Measurements from ENCODE around the gene SLC16A12.
"Not testable (repeated sequence)": the region's sequence is repeated elsewhere in the genome, so short reads cannot be mapped to it uniquely, and the experiment has no call there.

The SLC16A12 gene

GRCh38 chr10:89556600-89556999 lies 21.2 kb upstream of the SLC16A12 start:
- no peak for TF ChIP-seq ZNF274 (IDR thresholded peaks at IDR 0.05; ENCODE audit: low read depth, low read length)
- no peak overlapping the region for H3K4me3 ChIP-seq (ENCODE audit: low read length)

GRCh38 chr10:89555688-89556445 lies 20.5 kb upstream of the SLC16A12 start:
- no peak overlapping the region for H3K4me3 ChIP-seq (ENCODE audit: low read length)
- no peak for TF ChIP-seq ZNF274 (IDR thresholded peaks at IDR 0.05; ENCODE audit: low read depth, low read length)

GRCh38 chr10:89554433-89554832 lies 19.0 kb upstream of the SLC16A12 start:
- no peak overlapping the region for H3K4me3 ChIP-seq (ENCODE audit: low read length)
- no peak for TF ChIP-seq ZNF274 (IDR thresholded peaks at IDR 0.05; ENCODE audit: low read depth, low read length)

GRCh38 chr10:89553064-89553734 lies 17.8 kb upstream of the SLC16A12 start:
- no peak for TF ChIP-seq ZNF274 (IDR thresholded peaks at IDR 0.05; ENCODE audit: low read depth, low read length)
- H3K4me3 ChIP-seq (ENCODE audit: low read length) = no peak overlapping the region

GRCh38 chr10:89552213-89552612 lies 16.8 kb upstream of the SLC16A12 start:
- H3K4me3 ChIP-seq (ENCODE audit: low read length) = no peak overlapping the region
- TF ChIP-seq ZNF274 (IDR thresholded peaks at IDR 0.05; ENCODE audit: low read depth, low read length) = no peak

- no peak overlapping the region for H3K4me3 ChIP-seq (ENCODE audit: low read length)
- TF ChIP-seq ZNF274 (IDR thresholded peaks at IDR 0.05; ENCODE audit: low read depth, low read length) = no peak
Observed at GRCh38 chr10:89550509-89550908, 15.1 kb upstream of the SLC16A12 start.

GRCh38 chr10:89549510-89549909 lies 14.1 kb upstream of the SLC16A12 start:
- TF ChIP-seq ZNF274 (IDR thresholded peaks at IDR 0.05; ENCODE audit: low read depth, low read length) = no peak
- H3K4me3 ChIP-seq (ENCODE audit: low read length) = no peak overlapping the region

- TF ChIP-seq ZNF274 (IDR thresholded peaks at IDR 0.05; ENCODE audit: low read depth, low read length) = no peak
Observed at GRCh38 chr10:89548673-89549072, 13.3 kb upstream of the SLC16A12 start.

GRCh38 chr10:89547853-89548513 lies 12.6 kb upstream of the SLC16A12 start:
- no peak for TF ChIP-seq ZNF274 (IDR thresholded peaks at IDR 0.05; ENCODE audit: low read depth, low read length)
- no peak overlapping the region for H3K4me3 ChIP-seq (ENCODE audit: low read length)

More at GRCh38 chr10:89548673-89549072, 13.3 kb upstream of the SLC16A12 start:
- no peak overlapping the region for H3K4me3 ChIP-seq (ENCODE audit: low read length)

GRCh38 chr10:89546651-89547050 lies 11.3 kb upstream of the SLC16A12 start:
- H3K4me3 ChIP-seq (ENCODE audit: low read length) = not testable (repeated sequence)

- no peak for TF ChIP-seq ZNF274 (IDR thresholded peaks at IDR 0.05; ENCODE audit: low read depth, low read length)
- H3K4me3 ChIP-seq (ENCODE audit: low read length) = no peak overlapping the region
Observed at GRCh38 chr10:89543841-89544240, 8.4 kb upstream of the SLC16A12 start.

- no peak overlapping the region for H3K4me3 ChIP-seq (ENCODE audit: low read length)
- TF ChIP-seq ZNF274 (IDR thresholded peaks at IDR 0.05; ENCODE audit: low read depth, low read length) = no peak
Observed at GRCh38 chr10:89540420-89540949, 5.1 kb upstream of the SLC16A12 start.

- peak overlapping the region; percentile 24; the same call in 1 of the 2 replicates for H3K4me3 ChIP-seq (ENCODE audit: low read length)
- no peak for TF ChIP-seq ZNF274 (IDR thresholded peaks at IDR 0.05; ENCODE audit: low read depth, low read length)
Observed at GRCh38 chr10:89537364-89537763, 2.0 kb upstream of the SLC16A12 start.

GRCh38 chr10:89536013-89536354 lies 590 bp upstream of the SLC16A12 start:
- TF ChIP-seq ZNF274 (IDR thresholded peaks at IDR 0.05; ENCODE audit: low read depth, low read length) = no peak
- no peak overlapping the region for H3K4me3 ChIP-seq (ENCODE audit: low read length)

- no peak for TF ChIP-seq ZNF274 (IDR thresholded peaks at IDR 0.05; ENCODE audit: low read depth, low read length)
- H3K4me3 ChIP-seq (ENCODE audit: low read length) = peak overlapping the region; percentile 2; the same call in 1 of the 2 replicates
Observed at GRCh38 chr10:89534826-89535166, 598 bp downstream of the SLC16A12 start.

Measured in GM08714 (cell line).